Neuron (in vitro differentiated cells): ENCODE results near the gene WDR70.
"Not testable (repeated sequence)": the region's sequence is repeated elsewhere in the genome, so short reads cannot be mapped to it uniquely, and the experiment has no call there.

Source experiments
- H2AFZ ChIP-seq: one replicate; pipeline ENCODE4 v1.6.1; 2013; ENCODE audit warnings: low read depth, mild to moderate bottlenecking, inconsistent platforms, low read length, moderate library complexity
- H3K27me3 ChIP-seq: one replicate; pipeline ENCODE4 v1.6.1; 2013; ENCODE audit warnings: low read length; ENCODE audit not compliant: insufficient read depth
- H3K36me3 ChIP-seq: one replicate; pipeline ENCODE4 v1.6.1; 2013; ENCODE audit warnings: low read length; ENCODE audit not compliant: insufficient read depth
- H3K4me1 ChIP-seq: one replicate; pipeline ENCODE4 v1.6.1; 2013; ENCODE audit warnings: low read length; ENCODE audit not compliant: insufficient read depth
- H3K4me3 ChIP-seq: 2 replicates; pipeline ENCODE4 v1.5.1; 2013; ENCODE audit warnings: mild to moderate bottlenecking, low read length, moderate library complexity
- H3K9me3 ChIP-seq: one replicate; pipeline ENCODE4 v1.6.1; 2013; ENCODE audit warnings: low read length

The WDR70 gene

GRCh38 chr5:37606632-37607248 lies 227.6 kb downstream of the WDR70 start:
- Histone ChIP-seq H3K9me3 (no peaks in the 10 kb centered on the region), H3K4me3 (no peak overlapping the region), H3K36me3 (no peaks in the 10 kb centered on the region), H3K4me1 (no peaks in the 10 kb centered on the region), H3K27me3 (no peaks in the 10 kb centered on the region), H2AFZ (no peak overlapping the region)

GRCh38 chr5:37615184-37615583 lies 236.1 kb downstream of the WDR70 start:
- no peaks in the 10 kb centered on the region for H3K9me3 ChIP-seq
- H3K27me3 ChIP-seq = no peaks in the 10 kb centered on the region
- H3K4me1 ChIP-seq = no peaks in the 10 kb centered on the region
- H3K36me3 ChIP-seq = no peaks in the 10 kb centered on the region
- H2AFZ ChIP-seq = no peak overlapping the region
- no peak overlapping the region for H3K4me3 ChIP-seq

- no peaks in the 10 kb centered on the region for H3K27me3 ChIP-seq
- H3K36me3 ChIP-seq = no peaks in the 10 kb centered on the region
- no peaks in the 10 kb centered on the region for H3K4me1 ChIP-seq
- H3K4me3 ChIP-seq = no peak overlapping the region
- H2AFZ ChIP-seq = no peak overlapping the region
- no peaks in the 10 kb centered on the region for H3K9me3 ChIP-seq
These were observed 240.2 kb downstream of the WDR70 start for GRCh38 chr5:37619353-37619752.

- H3K4me1 ChIP-seq, H2AFZ ChIP-seq, H3K9me3 ChIP-seq, H3K4me3 ChIP-seq, H3K36me3 ChIP-seq, H3K27me3 ChIP-seq: not testable (repeated sequence)
These were observed 243.2 kb downstream of the WDR70 start for GRCh38 chr5:37622354-37622753.

GRCh38 chr5:37626266-37626665 lies 247.1 kb downstream of the WDR70 start:
- Histone ChIP-seq H3K36me3 (no peaks in the 10 kb centered on the region), H3K4me3 (no peak overlapping the region), H3K4me1 (no peaks in the 10 kb centered on the region), H2AFZ (no peak overlapping the region), H3K9me3 (peaks cover 5% of the 10 kb centered on the region), H3K27me3 (no peaks in the 10 kb centered on the region)

GRCh38 chr5:37628876-37629275 lies 249.8 kb downstream of the WDR70 start:
- peaks cover 5% of the 10 kb centered on the region for H3K9me3 ChIP-seq
- H3K36me3 ChIP-seq = no peaks in the 10 kb centered on the region
- no peak overlapping the region for H2AFZ ChIP-seq
- H3K4me1 ChIP-seq = no peaks in the 10 kb centered on the region
- H3K4me3 ChIP-seq = no peak overlapping the region
- no peaks in the 10 kb centered on the region for H3K27me3 ChIP-seq

GRCh38 chr5:37631939-37632338 lies 252.8 kb downstream of the WDR70 start:
- H3K4me3 ChIP-seq = no peak overlapping the region

GRCh38 chr5:37637165-37637845 lies 258.2 kb downstream of the WDR70 start:
- Histone ChIP-seq H3K27me3 (no peaks in the 10 kb centered on the region), H3K4me1 (peaks cover 10% of the 10 kb centered on the region), H2AFZ (no peak overlapping the region), H3K4me3 (no peak overlapping the region), H3K36me3 (no peaks in the 10 kb centered on the region), H3K9me3 (no peaks in the 10 kb centered on the region)

More at GRCh38 chr5:37631939-37632338, 252.8 kb downstream of the WDR70 start:
- peaks cover 5% of the 10 kb centered on the region for H3K9me3 ChIP-seq
- no peaks in the 10 kb centered on the region for H3K36me3 ChIP-seq
- no peaks in the 10 kb centered on the region for H3K4me1 ChIP-seq
- H2AFZ ChIP-seq = no peak overlapping the region
- no peaks in the 10 kb centered on the region for H3K27me3 ChIP-seq

GRCh38 chr5:37638897-37639296 lies 259.8 kb downstream of the WDR70 start:
- H2AFZ ChIP-seq = no peak overlapping the region
- H3K9me3 ChIP-seq = no peaks in the 10 kb centered on the region
- no peaks in the 10 kb centered on the region for H3K36me3 ChIP-seq
- peaks cover 10% of the 10 kb centered on the region for H3K4me1 ChIP-seq
- H3K27me3 ChIP-seq = no peaks in the 10 kb centered on the region
- H3K4me3 ChIP-seq = no peak overlapping the region

GRCh38 chr5:37640088-37640487 lies 261.0 kb downstream of the WDR70 start:
- H3K27me3 ChIP-seq = no peaks in the 10 kb centered on the region
- H3K4me1 ChIP-seq = peaks cover 10% of the 10 kb centered on the region
- no peak overlapping the region for H3K4me3 ChIP-seq
- no peaks in the 10 kb centered on the region for H3K9me3 ChIP-seq
- H3K36me3 ChIP-seq = no peaks in the 10 kb centered on the region
- no peak overlapping the region for H2AFZ ChIP-seq

- no peaks in the 10 kb centered on the region for H3K9me3 ChIP-seq
- H2AFZ ChIP-seq = no peak overlapping the region
- H3K4me3 ChIP-seq = no peak overlapping the region
- H3K36me3 ChIP-seq = no peaks in the 10 kb centered on the region
- no peaks in the 10 kb centered on the region for H3K27me3 ChIP-seq
- peaks cover 10% of the 10 kb centered on the region for H3K4me1 ChIP-seq
These were observed 262.8 kb downstream of the WDR70 start for GRCh38 chr5:37641933-37642332.

GRCh38 chr5:37645707-37646106 lies 266.6 kb downstream of the WDR70 start:
- H3K4me1 ChIP-seq = peaks cover 3% of the 10 kb centered on the region
- no peaks in the 10 kb centered on the region for H3K9me3 ChIP-seq
- no peaks in the 10 kb centered on the region for H3K27me3 ChIP-seq
- no peak overlapping the region for H3K4me3 ChIP-seq
- H2AFZ ChIP-seq = no peak overlapping the region
- no peaks in the 10 kb centered on the region for H3K36me3 ChIP-seq

- not testable (repeated sequence) for H3K9me3 ChIP-seq, H2AFZ ChIP-seq, H3K36me3 ChIP-seq, H3K27me3 ChIP-seq, H3K4me1 ChIP-seq, H3K4me3 ChIP-seq
These were observed 275.4 kb downstream of the WDR70 start for GRCh38 chr5:37654566-37654965.

GRCh38 chr5:37657046-37657445 lies 277.9 kb downstream of the WDR70 start:
- Histone ChIP-seq H3K36me3 (no peaks in the 10 kb centered on the region), H3K27me3 (no peaks in the 10 kb centered on the region), H2AFZ (no peak overlapping the region), H3K4me3 (no peak overlapping the region), H3K9me3 (no peaks in the 10 kb centered on the region), H3K4me1 (no peaks in the 10 kb centered on the region)
